Measurements from ENCODE around the gene CPS1.

DNA sequence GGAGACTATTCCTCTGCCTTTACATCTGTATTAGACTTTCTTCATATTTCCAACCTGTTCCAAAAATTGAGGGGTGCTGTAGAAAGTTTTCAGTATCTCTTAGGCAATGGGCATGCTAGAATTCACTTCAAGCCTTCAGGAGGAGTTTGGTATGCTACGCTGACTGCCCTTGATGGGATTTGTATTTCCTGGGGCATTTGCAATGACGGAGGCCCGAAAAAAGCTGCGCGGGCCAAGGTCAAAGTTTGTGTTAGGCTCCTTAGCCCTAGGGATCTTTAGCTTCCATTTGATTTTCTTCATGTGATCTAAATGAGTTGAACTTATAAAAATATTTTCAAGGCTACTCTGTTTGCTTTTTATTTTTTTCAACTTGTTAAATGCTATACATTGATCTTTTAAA lies 5.1 kb downstream of the CPS1 start:
- TF ChIP-seq, protein P1, sequence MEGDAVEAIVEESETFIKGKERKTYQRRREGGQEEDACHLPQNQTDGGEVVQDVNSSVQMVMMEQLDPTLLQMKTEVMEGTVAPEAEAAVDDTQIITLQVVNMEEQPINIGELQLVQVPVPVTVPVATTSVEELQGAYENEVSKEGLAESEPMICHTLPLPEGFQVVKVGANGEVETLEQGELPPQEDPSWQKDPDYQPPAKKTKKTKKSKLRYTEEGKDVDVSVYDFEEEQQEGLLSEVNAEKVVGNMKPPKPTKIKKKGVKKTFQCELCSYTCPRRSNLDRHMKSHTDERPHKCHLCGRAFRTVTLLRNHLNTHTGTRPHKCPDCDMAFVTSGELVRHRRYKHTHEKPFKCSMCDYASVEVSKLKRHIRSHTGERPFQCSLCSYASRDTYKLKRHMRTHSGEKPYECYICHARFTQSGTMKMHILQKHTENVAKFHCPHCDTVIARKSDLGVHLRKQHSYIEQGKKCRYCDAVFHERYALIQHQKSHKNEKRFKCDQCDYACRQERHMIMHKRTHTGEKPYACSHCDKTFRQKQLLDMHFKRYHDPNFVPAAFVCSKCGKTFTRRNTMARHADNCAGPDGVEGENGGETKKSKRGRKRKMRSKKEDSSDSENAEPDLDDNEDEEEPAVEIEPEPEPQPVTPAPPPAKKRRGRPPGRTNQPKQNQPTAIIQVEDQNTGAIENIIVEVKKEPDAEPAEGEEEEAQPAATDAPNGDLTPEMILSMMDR (IDR thresholded peaks at IDR 0.05): no peak
- TF ChIP-seq POLR2A (IDR thresholded peaks at IDR 0.05): no peak
